ENCODE data around the gene PDE3B.
"Not testable (repeated sequence)": the region's sequence is repeated elsewhere in the genome, so short reads cannot be mapped to it uniquely, and the experiment has no call there.

The PDE3B gene

DNA sequence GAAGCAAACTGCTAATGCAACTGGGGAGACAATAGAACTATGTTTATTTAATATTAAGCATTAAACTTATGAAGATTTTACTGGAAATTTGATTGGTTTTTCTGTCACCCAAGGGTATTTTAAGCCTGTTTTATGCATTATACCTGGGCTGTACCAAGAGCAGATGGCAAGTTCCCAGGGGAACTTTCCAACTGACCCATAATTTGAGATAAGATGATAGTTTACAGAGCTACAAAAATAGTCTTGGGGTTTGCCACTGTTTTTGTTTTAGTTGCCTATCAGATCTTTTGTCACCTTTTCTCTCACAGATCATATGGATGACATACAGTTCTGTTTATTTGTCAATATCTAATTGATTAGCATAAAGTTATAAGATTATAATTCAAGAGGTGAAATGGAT lies 43.9 kb downstream of the PDE3B start:
- DNase-seq (ENCODE audit: insufficient read length, low spot score), result no peak
- no peak for FAIRE-seq
- TF ChIP-seq TAF1 (IDR thresholded peaks at IDR 0.05; ENCODE audit: low read depth, low read length), result no peak
- TF ChIP-seq POU2F2 (IDR thresholded peaks at IDR 0.05; ENCODE audit: low read depth, low read length), result no peak
- TF ChIP-seq SPI1 (IDR thresholded peaks at IDR 0.05; ENCODE audit: low read depth, low read length), result no peak
- TF ChIP-seq PAX5 (IDR thresholded peaks at IDR 0.05; ENCODE audit: insufficient read depth, low read length, severe bottlenecking), result no peak
- no peak for TF ChIP-seq POLR2AphosphoS5 (IDR thresholded peaks at IDR 0.05; ENCODE audit: low read depth, low read length)
- no peak for TF ChIP-seq POLR2A (IDR thresholded peaks at IDR 0.05; ENCODE audit: low read depth, low read length)

DNA sequence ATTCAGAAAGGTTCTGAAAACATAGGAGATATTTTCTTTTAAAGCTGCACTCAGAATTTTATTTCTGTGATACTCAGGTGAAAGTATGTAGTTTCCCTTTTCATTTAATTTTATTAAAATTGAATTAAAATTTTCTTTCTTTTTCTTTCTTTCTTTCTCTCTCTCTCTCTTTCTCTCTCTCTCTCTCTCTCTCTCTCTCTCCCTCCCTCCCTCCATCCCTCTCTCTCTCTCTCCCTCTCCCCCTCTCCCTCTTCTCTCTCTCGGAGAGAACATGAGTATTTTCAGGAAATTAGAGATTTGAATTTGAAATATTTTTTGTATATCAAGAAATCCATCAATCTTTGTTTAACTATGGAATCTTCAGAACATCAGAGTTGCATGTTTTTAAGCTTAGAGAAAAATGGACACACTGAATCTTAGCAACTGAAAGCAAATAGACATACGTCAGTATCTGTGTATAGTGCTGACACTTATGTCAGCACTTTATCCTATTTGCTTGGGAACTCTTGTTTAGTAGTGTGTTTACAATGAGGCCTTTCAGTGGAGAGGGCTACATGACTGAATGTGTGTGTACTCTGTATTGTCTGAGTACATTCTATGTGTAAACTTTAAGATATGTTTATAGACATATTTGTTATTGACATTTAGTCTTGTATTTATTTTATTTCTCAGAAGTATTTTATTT lies 44.5 kb downstream of the PDE3B start:
- no peak for FAIRE-seq

DNA sequence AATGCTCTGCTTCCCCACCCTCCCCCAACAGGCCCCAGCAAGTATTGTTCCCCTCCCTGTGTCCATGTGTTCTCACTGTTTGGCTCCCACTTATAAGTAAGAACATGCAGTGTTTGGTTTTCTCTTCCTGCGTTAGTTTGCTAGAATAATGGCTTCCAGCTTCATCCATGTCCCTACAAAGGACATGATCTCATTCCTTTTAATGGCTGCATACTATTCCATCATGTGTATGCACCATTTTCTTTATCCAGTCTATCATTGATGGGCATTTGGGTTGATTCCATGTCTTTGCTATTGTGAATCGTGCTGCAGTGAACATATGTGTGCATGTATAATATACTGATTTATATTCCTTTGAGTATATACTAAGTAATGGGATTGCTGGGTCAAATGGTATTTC lies 52.1 kb downstream of the PDE3B start:
- not testable (repeated sequence) for DNase-seq (ENCODE audit: insufficient read length, low spot score); FAIRE-seq

More for the DNA sequence above, 44.5 kb downstream of the PDE3B start:
- TF ChIP-seq TAF1 (IDR thresholded peaks at IDR 0.05; ENCODE audit: low read depth, low read length) (no peak), SPI1 (IDR thresholded peaks at IDR 0.05; ENCODE audit: low read depth, low read length) (no peak), PAX5 (IDR thresholded peaks at IDR 0.05; ENCODE audit: insufficient read depth, low read length, severe bottlenecking) (no peak), POLR2A (IDR thresholded peaks at IDR 0.05; ENCODE audit: low read depth, low read length) (no peak), POU2F2 (IDR thresholded peaks at IDR 0.05; ENCODE audit: low read depth, low read length) (no peak), POLR2AphosphoS5 (IDR thresholded peaks at IDR 0.05; ENCODE audit: low read depth, low read length) (no peak)
- DNase-seq (ENCODE audit: insufficient read length, low spot score), result no peak

DNA sequence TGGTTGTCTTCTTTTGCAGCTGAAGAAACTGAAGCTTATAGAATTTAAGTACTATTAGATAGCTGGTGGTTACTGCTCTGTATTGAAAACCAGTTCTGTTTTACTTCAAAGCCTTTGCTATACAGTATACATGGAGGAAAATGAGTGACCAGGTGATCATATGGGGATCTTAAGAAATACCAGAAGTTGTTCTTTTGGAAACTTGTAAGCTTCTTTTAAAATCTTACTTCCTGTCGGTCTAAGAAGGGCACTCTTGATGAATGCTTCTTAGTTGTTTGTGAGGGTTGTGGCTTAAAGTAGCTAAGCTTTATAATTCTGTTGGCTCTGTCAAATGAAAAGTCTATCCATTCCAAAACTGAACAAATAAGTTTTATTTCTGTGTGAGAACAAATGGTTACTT lies 55.2 kb downstream of the PDE3B start:
- no peak for FAIRE-seq
- no peak for TF ChIP-seq POLR2AphosphoS5 (IDR thresholded peaks at IDR 0.05; ENCODE audit: low read depth, low read length)
- no peak for TF ChIP-seq PAX5 (IDR thresholded peaks at IDR 0.05; ENCODE audit: insufficient read depth, low read length, severe bottlenecking)
- TF ChIP-seq SPI1 (IDR thresholded peaks at IDR 0.05; ENCODE audit: low read depth, low read length), result no peak
- no peak for TF ChIP-seq TAF1 (IDR thresholded peaks at IDR 0.05; ENCODE audit: low read depth, low read length)
- no peak for TF ChIP-seq POLR2A (IDR thresholded peaks at IDR 0.05; ENCODE audit: low read depth, low read length)
- TF ChIP-seq POU2F2 (IDR thresholded peaks at IDR 0.05; ENCODE audit: low read depth, low read length), result no peak

DNA sequence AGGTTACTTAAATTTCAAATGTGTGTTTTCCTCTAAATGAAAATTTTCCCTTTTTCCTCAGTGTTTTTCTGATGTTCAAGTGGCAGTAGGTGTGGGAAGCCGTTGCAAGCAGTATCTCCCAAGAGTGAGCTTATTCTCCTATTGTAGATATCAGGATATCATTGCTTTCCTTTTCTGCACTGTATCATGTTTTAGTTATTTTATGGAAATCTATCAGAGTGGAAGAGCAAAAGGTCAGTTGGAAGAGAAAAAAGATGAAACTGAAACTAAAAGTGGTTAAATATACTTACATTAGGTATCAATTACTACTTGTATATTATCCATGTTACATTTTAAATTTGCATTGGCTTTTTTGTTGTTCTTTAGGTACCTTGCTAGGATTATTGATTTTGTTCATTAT lies 57.0 kb downstream of the PDE3B start:
- TF ChIP-seq POLR2A (IDR thresholded peaks at IDR 0.05; ENCODE audit: low read depth, low read length), result no peak
- no peak for TF ChIP-seq PAX5 (IDR thresholded peaks at IDR 0.05; ENCODE audit: insufficient read depth, low read length, severe bottlenecking)
- TF ChIP-seq TAF1 (IDR thresholded peaks at IDR 0.05; ENCODE audit: low read depth, low read length), result no peak
- TF ChIP-seq POU2F2 (IDR thresholded peaks at IDR 0.05; ENCODE audit: low read depth, low read length), result no peak
- no peak for TF ChIP-seq POLR2AphosphoS5 (IDR thresholded peaks at IDR 0.05; ENCODE audit: low read depth, low read length)
- no peak for TF ChIP-seq SPI1 (IDR thresholded peaks at IDR 0.05; ENCODE audit: low read depth, low read length)
- FAIRE-seq, result no peak
- DNase-seq (ENCODE audit: insufficient read length, low spot score), result no peak

More for the DNA sequence above, 55.2 kb downstream of the PDE3B start:
- no peak for DNase-seq (ENCODE audit: insufficient read length, low spot score)

DNA sequence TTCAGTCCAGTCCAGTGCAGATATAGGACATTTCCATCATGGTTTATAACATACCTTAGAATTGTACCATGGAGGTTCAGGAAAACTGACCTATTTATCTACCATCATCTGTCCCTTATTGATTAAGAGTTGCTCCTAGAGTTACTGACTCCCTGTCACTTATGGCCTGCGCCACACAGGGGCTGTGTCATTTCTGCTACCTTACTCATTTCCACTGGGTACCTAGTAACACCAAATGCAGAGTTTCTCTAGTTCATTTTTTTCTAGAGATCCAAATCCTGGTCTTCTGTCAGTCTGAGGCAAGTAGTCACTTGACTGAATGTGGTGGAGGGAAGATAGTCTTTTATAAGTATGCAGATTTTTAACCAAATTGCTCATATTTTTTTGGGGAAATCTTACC lies 59.2 kb downstream of the PDE3B start:
- DNase-seq (ENCODE audit: insufficient read length, low spot score), result no peak
- TF ChIP-seq SPI1 (IDR thresholded peaks at IDR 0.05; ENCODE audit: low read depth, low read length), result no peak
- FAIRE-seq, result no peak

DNA sequence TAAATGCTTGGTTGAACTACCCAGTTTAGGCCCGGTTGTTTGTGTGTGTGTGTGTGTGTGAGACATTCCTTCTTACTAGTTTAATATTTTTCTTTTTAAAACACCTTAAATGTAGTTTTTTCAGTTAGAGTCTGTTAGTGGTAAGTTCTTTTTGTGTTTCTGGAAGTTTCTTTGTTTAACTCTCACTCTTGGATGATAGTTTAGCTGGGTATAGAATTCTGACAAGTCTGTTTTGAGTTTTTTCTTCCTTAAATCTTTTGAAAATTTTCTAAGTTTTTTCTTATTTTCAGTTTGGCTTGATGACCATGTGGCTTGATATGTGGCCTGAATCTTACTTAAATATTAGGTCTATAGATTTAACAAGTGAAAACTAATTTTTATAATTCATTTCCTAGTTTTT lies 60.1 kb downstream of the PDE3B start:
- FAIRE-seq (no peak), DNase-seq (ENCODE audit: insufficient read length, low spot score) (no peak)
- no peak for TF ChIP-seq SPI1 (IDR thresholded peaks at IDR 0.05; ENCODE audit: low read depth, low read length)
- TF ChIP-seq TAF1 (IDR thresholded peaks at IDR 0.05; ENCODE audit: low read depth, low read length), result no peak
- TF ChIP-seq POLR2A (IDR thresholded peaks at IDR 0.05; ENCODE audit: low read depth, low read length), result no peak
- TF ChIP-seq PAX5 (IDR thresholded peaks at IDR 0.05; ENCODE audit: insufficient read depth, low read length, severe bottlenecking), result no peak
- no peak for TF ChIP-seq POU2F2 (IDR thresholded peaks at IDR 0.05; ENCODE audit: low read depth, low read length)
- no peak for TF ChIP-seq POLR2AphosphoS5 (IDR thresholded peaks at IDR 0.05; ENCODE audit: low read depth, low read length)

DNA sequence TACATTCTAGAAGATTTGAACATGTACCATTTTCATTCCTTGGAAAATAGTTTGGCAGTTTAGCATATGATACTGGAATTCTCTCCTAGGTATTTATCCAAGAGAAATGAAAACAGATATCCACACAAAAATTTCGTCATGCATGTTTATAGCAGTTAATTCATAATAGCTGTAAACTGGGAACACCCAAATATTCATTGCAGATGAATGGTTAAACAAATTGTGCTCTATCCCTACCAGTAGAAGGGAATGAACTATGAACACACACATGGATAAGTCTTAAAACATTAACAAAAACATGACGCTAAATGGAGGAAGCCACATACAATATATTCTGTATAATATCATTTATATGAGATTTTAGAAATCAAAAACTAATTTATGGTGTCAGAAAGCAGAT lies 61.5 kb downstream of the PDE3B start:
- no peak for FAIRE-seq

DNA sequence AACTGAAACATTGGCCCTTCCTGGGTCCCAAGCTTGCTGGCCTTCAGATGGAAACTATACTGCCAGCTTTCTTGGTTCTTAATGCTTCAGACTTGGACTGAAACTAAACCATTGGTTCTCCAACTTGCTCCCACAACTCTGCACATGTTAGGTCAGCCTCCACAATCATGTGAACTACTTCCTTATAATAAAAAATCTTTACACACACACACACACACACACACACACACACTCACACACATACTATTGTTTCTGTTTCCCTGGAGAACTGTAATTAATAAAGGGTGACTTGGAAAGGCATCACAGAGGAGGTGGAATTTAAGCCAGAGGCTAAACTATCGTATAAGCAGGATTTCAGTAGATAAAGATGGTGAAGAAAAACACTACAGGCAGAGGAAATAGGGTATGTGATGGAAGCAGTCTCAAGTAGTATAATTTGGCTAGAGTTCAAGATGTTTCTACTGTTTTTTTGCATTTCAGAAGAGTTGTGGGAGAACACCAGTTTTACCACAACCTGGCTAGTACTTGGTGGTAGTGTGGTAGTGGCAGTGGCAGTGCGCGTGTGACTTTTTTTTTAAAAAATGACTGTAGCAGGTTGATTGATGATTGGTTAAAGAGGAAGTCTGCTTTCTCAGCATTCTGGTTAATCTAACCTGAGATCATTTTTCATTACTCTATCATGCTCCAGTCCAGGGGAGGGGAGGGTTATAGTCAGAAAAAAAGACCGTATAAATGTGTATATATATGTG lies 70.1 kb downstream of the PDE3B start:
- FAIRE-seq (no peak), DNase-seq (ENCODE audit: insufficient read length, low spot score) (no peak)
- TF ChIP-seq TAF1 (IDR thresholded peaks at IDR 0.05; ENCODE audit: low read depth, low read length) (no peak), POLR2A (IDR thresholded peaks at IDR 0.05; ENCODE audit: low read depth, low read length) (no peak), POU2F2 (IDR thresholded peaks at IDR 0.05; ENCODE audit: low read depth, low read length) (no peak), PAX5 (IDR thresholded peaks at IDR 0.05; ENCODE audit: insufficient read depth, low read length, severe bottlenecking) (no peak), SPI1 (IDR thresholded peaks at IDR 0.05; ENCODE audit: low read depth, low read length) (no peak), POLR2AphosphoS5 (IDR thresholded peaks at IDR 0.05; ENCODE audit: low read depth, low read length) (no peak)

More for the DNA sequence above, 61.5 kb downstream of the PDE3B start:
- no peak for DNase-seq (ENCODE audit: insufficient read length, low spot score)
- TF ChIP-seq POU2F2 (IDR thresholded peaks at IDR 0.05; ENCODE audit: low read depth, low read length) (no peak), POLR2A (IDR thresholded peaks at IDR 0.05; ENCODE audit: low read depth, low read length) (no peak), POLR2AphosphoS5 (IDR thresholded peaks at IDR 0.05; ENCODE audit: low read depth, low read length) (no peak), SPI1 (IDR thresholded peaks at IDR 0.05; ENCODE audit: low read depth, low read length) (no peak), TAF1 (IDR thresholded peaks at IDR 0.05; ENCODE audit: low read depth, low read length) (no peak)

DNA sequence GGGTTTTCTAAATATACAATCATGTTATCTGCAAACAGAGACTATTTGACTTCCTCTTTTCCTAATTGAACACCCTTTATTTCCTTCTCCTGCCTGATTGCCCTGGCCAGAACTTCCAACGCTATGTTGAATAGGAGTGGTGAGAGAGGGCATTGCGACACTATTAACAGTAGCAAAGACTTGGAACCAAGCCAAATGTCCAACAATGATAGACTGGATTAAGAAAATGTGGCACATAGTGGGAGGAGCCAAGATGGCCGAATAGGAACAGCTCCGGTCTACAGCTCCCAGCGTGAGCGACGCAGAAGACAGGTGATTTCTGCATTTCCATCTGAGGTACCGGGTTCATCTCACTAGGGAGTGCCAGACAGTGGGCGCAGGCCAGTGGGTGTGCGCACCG lies 72.1 kb downstream of the PDE3B start:
- not testable (repeated sequence) for FAIRE-seq; DNase-seq (ENCODE audit: insufficient read length, low spot score)

Measured in GM12891 (cell line).